PC-3 (cell line): ENCODE data around the gene TEPSIN. TPM values are rescaled to one million over a fixed set of nuclear protein-coding genes. Genes with fewer than 3 reads are reported as not detected.

ENCODE experiments used
- ATAC-seq: fragments of 200-7000 bp; cut with Tn5 transposase; 2 replicates; pipeline ENCODE4 v1.9.1; 2020; ENCODE audit warnings: mild to moderate bottlenecking, moderate library complexity
- BruUV-seq: library from RNA; stranded (reverse); fragments of 400-500 nt; replicated peaks from 2 replicates; lab custom pipeline; 2021; lab: Mats Ljungman, UMichigan
- CTCF ChIA-PET: fragments of 300-600 bp; sonication (Branson Sonifier 250); formaldehyde crosslinking; loops from one replicate; lab custom pipeline; 2022; ENCODE audit warnings: antibody characterized with exemption; lab: Charles Lee
- POLR2A ChIA-PET: fragments of 300-600 bp; sonication (Branson Sonifier 250); formaldehyde crosslinking; loops from one replicate; lab custom pipeline; 2022; ENCODE audit warnings: antibody characterized with exemption; ENCODE audit not compliant: unreplicated experiment; lab: Charles Lee
- DNase-seq: peaks from one replicate; pipeline ENCODE4 v3.0.0-alpha.2; 2015
- H2AFZ ChIP-seq: fragments of 300-600 bp; sonication (generic); 2 replicates; pipeline ENCODE4 v1.6.0; 2016; ENCODE audit warnings: antibody characterized with exemption, low read length
- H3F3A ChIP-seq: fragments of 300-600 bp; sonication (generic); one replicate; pipeline ENCODE4 v1.6.0; 2017; ENCODE audit warnings: antibody characterized with exemption, low read length, control low read depth, mild to moderate bottlenecking; ENCODE audit not compliant: unreplicated experiment
- H3K27ac ChIP-seq: fragments of 300-600 bp; sonication (generic); 2 replicates; pipeline ENCODE4 v1.5.1; 2016; ENCODE audit warnings: mild to moderate bottlenecking, low read length
- H3K27me3 ChIP-seq: fragments of 300-600 bp; sonication (generic); 2 replicates; pipeline ENCODE4 v1.6.1; 2016; ENCODE audit warnings: low read length, mixed read lengths
- H3K36me3 ChIP-seq: fragments of 300-600 bp; sonication (generic); 2 replicates; pipeline ENCODE4 v1.6.1; 2016; ENCODE audit warnings: low read depth, mixed run types, low read length, mixed read lengths
- H3K4me1 ChIP-seq: fragments of 300-600 bp; sonication (generic); 2 replicates; pipeline ENCODE4 v1.5.1; 2016; ENCODE audit warnings: low read length; ENCODE audit not compliant: insufficient read depth
- H3K4me2 ChIP-seq: fragments of 300-600 bp; sonication (generic); 2 replicates; pipeline ENCODE4 v1.6.0; 2016; ENCODE audit warnings: low read length
- H3K4me3 ChIP-seq: fragments of 300-600 bp; sonication (generic); 2 replicates; pipeline ENCODE4 v1.5.1; 2016; ENCODE audit warnings: mild to moderate bottlenecking, low read length, mixed read lengths
- H3K79me2 ChIP-seq: fragments of 300-600 bp; sonication (generic); 2 replicates; pipeline ENCODE4 v1.6.1; 2017; ENCODE audit warnings: low read length, mixed read lengths
- H3K9ac ChIP-seq: fragments of 300-600 bp; sonication (generic); 2 replicates; pipeline ENCODE4 v1.6.0; 2016; ENCODE audit warnings: mild to moderate bottlenecking, low read length
- H3K9me2 ChIP-seq: fragments of 300-600 bp; sonication (generic); replicated peaks from 2 replicates; pipeline ENCODE4 v1.6.1; 2016; ENCODE audit warnings: mixed run types, low read length, mixed read lengths
- H3K9me3 ChIP-seq: fragments of 300-600 bp; sonication (generic); 2 replicates; pipeline ENCODE4 v1.6.1; 2016; ENCODE audit warnings: low read length, mixed read lengths
- H4K20me1 ChIP-seq: fragments of 300-600 bp; sonication (generic); 2 replicates; pipeline ENCODE4 v1.6.1; 2016; ENCODE audit warnings: low read length, mixed read lengths
- CTCF ChIP-seq: fragments of 300-600 bp; sonication (generic); conservative IDR thresholded peaks from 2 replicates; pipeline ENCODE4 v1.5.1; 2017; ENCODE audit warnings: antibody characterized with exemption, low read depth, mild to moderate bottlenecking, low read length
- EZH2 ChIP-seq: fragments of 300-600 bp; sonication (generic); IDR thresholded peaks from one replicate; pipeline ENCODE4 v1.6.1; 2017; ENCODE audit warnings: antibody characterized with exemption, mild to moderate bottlenecking, low read length; ENCODE audit not compliant: unreplicated experiment
- EZH2phosphoT487 ChIP-seq: fragments of 300-600 bp; sonication (generic); IDR thresholded peaks from 2 replicates; pipeline ENCODE4 v1.6.1; 2018; ENCODE audit warnings: mild to moderate bottlenecking, antibody characterized with exemption, low read length, borderline replicate concordance
- intact Hi-C: fragments of 100-400 bp; cut with micrococcal nuclease; formaldehyde crosslinking; loops from 2 replicates; pipeline ENCODE4 v1.9.0; 2023
- total RNA-seq: library from RNA; depleted of rRNA; stranded (reverse); fragments of >200 nt; gene quantifications from 2 replicates; pipeline ENCODE4 v1.2.3, GENCODE V29; 2014

The TEPSIN gene
- total RNA-seq, 1 experiment from 2014 or later = 28.8 TPM

- Histone ChIP-seq H3K36me3 (peaks cover 6% of the 10 kb centered on the region), H3F3A (no peaks in the 10 kb centered on the region), H3K9me3 (no peaks in the 10 kb centered on the region), H3K27ac (no peak overlapping the region), H3K9me2 (no peaks in the 10 kb centered on the region), H3K27me3 (no peaks in the 10 kb centered on the region), H3K9ac (no peak overlapping the region), H3K4me2 (no peak overlapping the region), H4K20me1 (no peaks in the 10 kb centered on the region), H3K79me2 (peaks cover 8% of the 10 kb centered on the region), H2AFZ (no peak overlapping the region), H3K4me3 (no peak overlapping the region), H3K4me1 (no peaks in the 10 kb centered on the region)
- ChIA-PET POLR2A (no interaction called here), CTCF (no interaction called here)
- TF ChIP-seq CTCF (no peak), EZH2 (no peak), EZH2phosphoT487 (no peak)
- DNase-seq = no peak
- no TSS peak for BruUV-seq
- ATAC-seq = no peak
- intact Hi-C loops = no loop called here
These were observed 41.7 kb upstream of the TEPSIN start for GRCh38 chr17:81280571-81280970.

GRCh38 chr17:81279278-81280275, 40.7 kb upstream of the TEPSIN start:
- no peak overlapping the region for H3K27ac ChIP-seq
- no peaks in the 10 kb centered on the region for H4K20me1 ChIP-seq
- POLR2A ChIA-PET = no interaction called here
- DNase-seq = no peak
- H3K9ac ChIP-seq = no peak overlapping the region
- H3K27me3 ChIP-seq = no peaks in the 10 kb centered on the region
- TF ChIP-seq CTCF = no peak
- TF ChIP-seq EZH2phosphoT487 = no peak
- no peak for TF ChIP-seq EZH2
- CTCF ChIA-PET = no interaction called here
- no peaks in the 10 kb centered on the region for H3K9me3 ChIP-seq
- BruUV-seq = no TSS peak
- no peaks in the 10 kb centered on the region for H3K4me1 ChIP-seq
- no peak overlapping the region for H2AFZ ChIP-seq
- peaks cover 6% of the 10 kb centered on the region for H3K36me3 ChIP-seq
- intact Hi-C loops = no loop called here
- ATAC-seq = no peak
- H3F3A ChIP-seq = no peaks in the 10 kb centered on the region
- no peak overlapping the region for H3K4me2 ChIP-seq
- H3K9me2 ChIP-seq = no peaks in the 10 kb centered on the region
- H3K4me3 ChIP-seq = no peak overlapping the region
- H3K79me2 ChIP-seq = no peaks in the 10 kb centered on the region; the same call in 1 of the 2 replicates

- BruUV-seq = no TSS peak
- ATAC-seq (no peak), DNase-seq (no peak)
- no peaks in the 10 kb centered on the region for H4K20me1 ChIP-seq
- ChIA-PET POLR2A (no interaction called here), CTCF (no interaction called here)
- H3K79me2 ChIP-seq = no peaks in the 10 kb centered on the region; the same call in 1 of the 2 replicates
- no peaks in the 10 kb centered on the region for H3K4me1 ChIP-seq
- intact Hi-C loops = no loop called here
- peaks cover 6% of the 10 kb centered on the region for H3K36me3 ChIP-seq
- H3F3A ChIP-seq = no peaks in the 10 kb centered on the region
- no peak overlapping the region for H2AFZ ChIP-seq
- no peaks in the 10 kb centered on the region for H3K27me3 ChIP-seq
- no peaks in the 10 kb centered on the region for H3K9me3 ChIP-seq
- no peak overlapping the region for H3K9ac ChIP-seq
- TF ChIP-seq EZH2 = no peak
- no peak for TF ChIP-seq CTCF
- TF ChIP-seq EZH2phosphoT487 = no peak
- H3K4me3 ChIP-seq = no peak overlapping the region
- H3K9me2 ChIP-seq = no peaks in the 10 kb centered on the region
- H3K4me2 ChIP-seq = no peak overlapping the region
- H3K27ac ChIP-seq = no peak overlapping the region
These were observed 40.0 kb upstream of the TEPSIN start for GRCh38 chr17:81278831-81279230.
